ENCODE measurements around the gene HTR2A.
A peak's percentile ranks its signal among the peaks of the same experiment; 100 is the strongest.

The HTR2A gene

GRCh38 chr13:46896341-46897137 is at the start of gene HTR2A:
TSS of gene HTR2A (minus strand) at chr13:46897053. CDS start at chr13:46895906, 1,147 bp downstream.
- DNase-seq (ENCODE audit: low read depth), result no peak

GRCh38 chr13:46936525-46936924 is 39.7 kb upstream of the HTR2A start:
- DNase-seq (ENCODE audit: low read depth), result no peak

- no peak for DNase-seq (ENCODE audit: low read depth)
Observed at GRCh38 chr13:46934749-46935148, 37.9 kb upstream of the HTR2A start.

DNA sequence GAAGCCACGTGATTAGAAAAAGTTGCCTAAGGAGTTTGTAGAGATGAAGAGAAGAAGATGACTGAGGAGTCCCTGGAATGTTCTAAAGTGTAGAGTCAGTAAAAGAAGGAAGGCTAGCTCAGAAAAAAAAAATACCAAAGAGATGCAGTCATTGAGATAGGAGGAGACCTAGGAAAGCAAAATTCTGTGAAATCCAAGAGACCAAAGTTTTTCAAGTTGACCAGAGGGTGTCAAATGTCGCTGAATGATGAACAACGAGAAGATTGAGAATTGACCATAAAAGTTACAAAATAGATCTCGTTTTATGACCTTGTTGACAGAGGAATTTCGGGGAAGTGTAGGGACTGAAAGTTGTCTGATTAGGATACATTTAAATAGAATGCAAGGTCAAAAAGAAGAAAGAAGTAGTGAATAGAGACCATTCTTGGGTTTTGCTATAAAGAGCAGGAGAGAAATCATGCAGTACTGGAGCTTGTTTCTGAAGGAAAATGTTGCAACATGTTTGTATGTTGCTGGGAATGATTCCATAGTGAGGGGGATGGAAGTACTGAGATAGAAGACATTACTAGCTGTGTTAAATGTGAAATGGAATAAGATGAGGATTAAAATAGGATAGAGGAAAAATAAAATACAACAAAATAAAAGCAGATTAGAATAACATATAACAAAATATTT is 30.2 kb upstream of the HTR2A start:
- DNase-seq (ENCODE audit: low read depth), result no peak

- DNase-seq (ENCODE audit: low read depth), result no peak
Observed at GRCh38 chr13:46925486-46925885, 28.6 kb upstream of the HTR2A start.

DNA sequence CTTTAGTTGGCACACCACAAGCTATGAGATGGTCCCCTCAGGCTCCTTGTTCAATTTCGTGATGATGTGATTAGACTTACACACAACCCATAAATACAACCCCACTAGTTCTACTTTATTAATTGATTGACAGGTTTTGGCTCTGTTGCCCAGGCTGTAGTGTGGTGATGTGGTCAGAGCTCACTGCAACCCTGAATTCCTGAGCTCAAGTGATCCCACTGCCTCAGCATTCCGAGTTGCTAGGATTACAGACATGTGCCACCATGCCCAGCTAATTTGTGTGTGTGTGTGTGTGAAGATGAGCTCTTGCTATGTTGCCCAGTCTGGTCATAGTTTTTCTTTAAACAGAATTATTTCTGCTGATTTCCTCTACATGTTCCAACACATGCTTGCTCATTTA is 17.5 kb upstream of the HTR2A start:
- DNase-seq (ENCODE audit: low read depth), result no peak

DNA sequence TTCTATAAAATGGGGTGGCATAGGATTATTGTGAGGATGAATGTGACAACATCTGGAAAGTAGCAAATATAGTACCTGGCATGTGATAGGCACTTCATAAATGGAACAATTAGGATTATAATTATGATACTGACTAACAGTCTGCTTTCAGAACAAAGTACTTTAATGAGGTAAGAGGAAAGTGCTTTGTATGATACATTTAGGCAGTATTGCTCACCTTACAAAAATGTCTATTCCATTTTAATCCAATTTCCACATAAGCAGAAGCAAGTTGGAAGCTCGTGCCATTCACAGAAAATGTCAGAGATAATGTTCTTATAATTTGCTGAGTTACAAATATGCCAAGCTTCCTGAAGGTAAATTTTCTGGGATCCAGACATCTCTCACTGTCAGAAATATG is 16.9 kb upstream of the HTR2A start:
- no peak for DNase-seq (ENCODE audit: low read depth)

- no peak for DNase-seq (ENCODE audit: low read depth)
Observed at GRCh38 chr13:46909042-46909441, 12.2 kb upstream of the HTR2A start.

DNA sequence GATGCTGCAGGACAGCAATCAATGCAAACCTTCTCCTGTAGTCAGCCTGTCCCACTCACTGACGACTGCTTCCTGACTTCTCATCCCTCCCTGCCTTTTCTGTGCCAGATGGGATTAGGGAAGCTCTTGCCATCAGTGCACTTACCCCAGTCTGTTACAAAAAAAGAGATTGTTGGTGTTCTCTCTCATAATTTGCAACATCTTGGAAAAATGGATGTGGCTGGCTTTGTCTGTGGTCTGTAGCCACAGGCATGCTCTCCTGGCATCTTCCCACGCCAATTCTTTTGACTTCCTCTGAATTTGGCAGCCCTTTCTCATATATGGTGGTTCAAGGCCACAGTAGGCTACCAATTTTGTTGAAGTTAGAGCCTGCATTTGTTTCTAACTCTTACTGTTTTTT is 11.6 kb upstream of the HTR2A start:
- no peak for DNase-seq (ENCODE audit: low read depth)

- DNase-seq (ENCODE audit: low read depth), result no peak
Observed at GRCh38 chr13:46906405-46906804, 9.6 kb upstream of the HTR2A start.

DNA sequence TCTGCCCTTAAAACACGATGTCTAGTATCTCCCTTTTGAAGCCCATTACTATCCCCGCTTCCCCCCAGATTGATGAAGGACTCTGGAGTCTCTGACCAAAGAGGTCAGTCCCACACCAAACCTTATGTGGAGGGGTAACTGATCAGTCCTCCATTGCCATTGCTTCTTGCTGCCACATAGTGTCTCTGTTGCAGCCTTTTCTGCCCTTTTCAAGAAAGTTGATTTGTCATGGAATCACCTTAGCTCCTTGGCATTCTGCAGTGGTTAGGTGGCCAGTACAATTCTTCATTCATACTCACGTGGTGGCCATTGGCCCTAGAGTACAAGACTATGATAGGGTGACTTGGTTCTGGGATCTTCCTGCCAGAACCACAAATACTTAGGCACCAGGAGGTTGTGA is 8.4 kb upstream of the HTR2A start:
- DNase-seq (ENCODE audit: low read depth), result no peak

DNA sequence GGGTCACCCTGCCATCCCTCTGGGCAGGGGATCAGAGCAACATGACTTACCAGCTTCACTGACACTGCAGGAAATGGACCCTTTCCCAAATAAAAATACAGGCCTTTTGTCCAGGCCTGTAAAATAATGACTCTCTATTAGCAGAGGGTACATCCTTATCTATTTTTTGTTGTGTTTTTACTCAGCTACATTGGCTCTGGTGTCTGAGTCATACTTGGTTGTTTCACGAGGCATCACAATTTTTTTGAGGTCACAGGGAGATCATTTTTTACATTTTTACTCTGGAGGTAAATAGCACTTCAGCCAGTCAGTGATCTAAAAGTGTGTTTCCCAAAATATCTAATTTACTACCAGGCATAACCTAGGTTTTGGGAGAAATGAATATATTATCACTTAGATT is 6.9 kb upstream of the HTR2A start:
- no peak for DNase-seq (ENCODE audit: low read depth)

DNA sequence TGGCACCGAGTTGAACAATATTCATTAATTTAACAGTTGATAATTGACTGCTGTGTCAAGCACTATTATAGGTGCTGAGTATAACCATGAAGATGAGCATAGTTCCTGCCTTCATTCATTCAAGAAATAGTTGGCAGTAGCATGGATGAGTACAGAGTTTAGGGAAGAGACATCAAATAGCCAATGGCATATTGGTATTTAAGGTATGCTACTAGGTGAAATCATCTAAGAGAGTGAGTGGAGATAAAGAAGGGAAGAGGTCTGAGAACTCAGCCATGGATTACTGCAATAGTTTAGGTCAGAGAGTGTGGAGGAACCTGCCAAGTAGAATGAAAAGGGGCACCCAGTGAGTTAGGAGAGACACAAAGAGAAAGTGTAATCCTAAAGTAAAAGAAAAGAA is 4.9 kb upstream of the HTR2A start:
- DNase-seq (ENCODE audit: low read depth), result no peak

GRCh38 chr13:46899801-46900200 is 2.9 kb upstream of the HTR2A start:
- DNase-seq (ENCODE audit: low read depth), result no peak

DNA sequence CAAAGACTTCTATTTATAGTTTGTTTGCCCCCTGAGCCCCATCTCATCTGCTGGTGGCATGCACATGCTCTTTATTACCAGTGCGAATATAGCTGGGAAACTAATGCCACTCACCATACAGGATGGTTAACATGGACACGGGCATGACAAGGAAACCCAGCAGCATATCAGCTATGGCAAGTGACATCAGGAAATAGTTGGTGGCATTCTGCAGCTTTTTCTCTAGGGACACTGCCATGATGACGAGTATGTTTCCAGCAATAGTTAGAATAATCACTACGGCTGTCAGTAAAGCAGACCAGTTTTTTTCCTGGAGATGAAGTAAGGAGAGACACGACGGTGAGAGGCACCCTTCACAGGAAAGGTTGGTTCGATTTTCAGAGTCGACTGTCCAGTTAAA is 1.5 kb downstream of the HTR2A start:
- no peak for DNase-seq (ENCODE audit: low read depth)

- DNase-seq (ENCODE audit: low read depth), result no peak
Observed at GRCh38 chr13:46894568-46894967, 2.3 kb downstream of the HTR2A start.

DNA sequence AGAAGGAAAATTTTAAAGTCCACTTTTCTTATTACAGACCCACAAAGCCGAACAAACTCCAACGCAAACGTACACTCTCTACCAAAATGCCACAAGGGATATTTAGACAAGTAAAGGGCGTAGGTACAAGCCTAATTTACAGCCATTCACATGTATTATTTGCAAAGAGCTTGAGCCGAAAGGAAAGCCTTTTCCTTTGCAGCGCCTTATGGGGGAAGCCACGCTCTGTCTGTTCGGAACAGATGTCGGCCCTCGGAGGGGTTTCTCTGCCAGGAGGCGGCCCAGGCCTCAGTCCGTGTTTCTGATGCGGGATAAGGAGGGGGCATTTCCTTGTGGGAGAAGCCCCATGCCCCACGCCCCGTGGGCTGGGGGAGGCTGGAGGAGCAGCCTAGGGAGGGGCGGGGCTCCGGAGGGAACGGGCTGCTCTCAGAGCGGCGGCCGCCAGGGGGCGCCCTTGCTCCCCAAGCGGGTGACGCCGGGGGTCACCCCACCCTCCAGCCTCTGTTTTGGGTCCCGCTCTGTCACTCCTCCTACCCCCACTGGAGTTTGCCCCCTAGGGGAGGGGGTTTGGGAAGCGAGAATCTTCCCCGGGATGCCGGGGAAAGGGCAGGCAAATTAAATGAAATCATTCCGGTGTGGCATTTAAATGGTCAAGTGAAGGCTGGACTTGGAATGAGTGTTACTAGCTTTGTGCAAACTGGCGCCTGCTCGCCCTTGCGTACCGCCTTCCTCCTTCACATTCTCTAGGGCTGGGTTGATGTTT is 2.9 kb downstream of the HTR2A start:
- DNase-seq (ENCODE audit: low read depth), result peak; percentile 43

GRCh38 chr13:46893221-46893740 is 3.6 kb downstream of the HTR2A start:
- no peak for DNase-seq (ENCODE audit: low read depth)

DNA sequence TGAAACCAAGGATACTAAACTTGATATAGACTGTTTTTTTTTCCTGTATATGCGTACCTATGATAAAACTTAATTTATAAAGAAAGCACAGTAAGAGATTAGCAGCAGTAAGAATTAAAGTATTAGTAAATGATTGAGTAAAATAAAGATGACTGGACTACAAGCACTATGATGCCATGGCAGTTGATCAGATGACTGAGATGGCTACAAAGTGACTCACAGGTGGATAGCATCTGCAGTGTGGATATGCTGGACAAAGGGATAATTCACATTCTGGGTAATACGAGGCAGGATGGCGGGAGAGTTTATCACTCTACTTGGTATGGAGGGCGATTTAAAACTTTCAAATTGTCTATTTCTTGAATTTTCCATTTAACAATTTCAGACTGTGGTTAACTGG is 11.8 kb downstream of the HTR2A start:
- no peak for DNase-seq (ENCODE audit: low read depth)

GRCh38 chr13:46884531-46884930 is 12.3 kb downstream of the HTR2A start:
- no peak for DNase-seq (ENCODE audit: low read depth)

DNA sequence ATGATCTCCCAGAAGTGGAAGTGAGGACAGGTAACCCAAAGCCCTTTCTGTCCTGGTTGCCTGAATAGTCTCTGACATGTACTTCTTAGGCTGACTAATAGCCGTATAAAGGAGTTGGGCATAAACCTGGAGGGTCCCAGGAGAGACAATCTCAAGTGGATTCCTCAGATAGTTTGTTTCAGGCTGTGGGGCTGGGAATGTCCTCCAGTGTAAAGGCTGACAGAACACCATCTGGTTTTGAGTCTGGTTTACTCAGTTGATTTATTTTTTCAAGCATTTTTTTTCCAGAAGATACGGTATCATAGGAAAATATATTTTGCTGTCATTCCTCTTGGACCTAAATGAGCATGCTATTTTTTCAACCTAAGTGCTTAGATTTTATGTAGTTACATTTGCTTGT is 15.2 kb downstream of the HTR2A start:
- no peak for DNase-seq (ENCODE audit: low read depth)

GRCh38 chr13:46874006-46874405 is 22.8 kb downstream of the HTR2A start:
- DNase-seq (ENCODE audit: low read depth), result no peak

DNA sequence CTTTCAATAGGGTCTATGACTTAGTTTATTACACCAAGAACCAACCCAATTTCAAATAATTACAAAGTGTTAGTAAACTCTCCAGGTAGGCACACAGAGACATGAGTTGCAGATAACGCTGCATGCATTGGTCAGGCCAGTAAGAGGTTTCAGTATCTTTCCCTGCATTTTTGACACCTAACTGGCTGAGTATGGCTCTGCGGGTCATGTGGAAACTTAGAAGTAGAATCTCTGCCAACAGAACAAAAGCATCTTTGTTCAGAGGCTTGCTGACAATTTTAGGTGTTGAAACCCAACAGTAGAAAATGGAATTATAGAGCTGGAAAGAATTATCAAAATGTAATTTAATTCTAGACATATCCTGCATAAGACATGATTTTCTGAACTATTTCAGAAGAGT is 25.3 kb downstream of the HTR2A start:
- no peak for DNase-seq (ENCODE audit: low read depth)
